Measurements from ENCODE around the gene EGFLAM.

EGFLAM gene

DNA sequence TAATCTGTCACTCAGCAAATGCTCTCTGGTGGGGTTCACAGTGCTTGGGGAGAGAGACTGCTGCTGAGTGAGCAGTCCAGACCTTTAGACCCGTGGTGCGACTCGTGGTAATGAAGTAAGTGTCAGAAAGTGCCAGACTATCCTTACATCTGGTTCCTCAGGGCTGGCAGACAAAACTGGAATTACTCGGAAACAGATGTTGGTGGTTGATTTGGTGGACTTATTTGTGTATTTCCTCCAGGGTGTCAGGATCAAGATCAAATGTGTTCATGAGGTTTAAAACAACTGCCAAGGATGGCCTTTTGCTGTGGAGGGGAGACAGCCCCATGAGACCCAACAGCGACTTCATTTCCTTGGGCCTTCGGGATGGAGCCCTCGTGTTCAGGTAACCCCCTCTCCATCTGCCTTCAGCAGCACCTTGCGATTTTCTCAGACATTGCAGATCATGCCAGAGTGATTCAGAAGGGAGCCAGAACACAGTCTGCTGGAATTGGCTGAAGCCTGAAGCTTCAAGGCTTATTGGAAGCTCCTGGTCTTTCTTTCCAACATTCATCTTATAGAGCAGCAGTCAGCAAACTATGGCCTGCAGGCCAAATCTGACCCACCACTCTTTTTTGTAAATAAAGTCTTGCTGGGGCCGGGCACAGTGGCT, 192.8 kb downstream of the EGFLAM start:
- DNase-seq: no peak

DNA sequence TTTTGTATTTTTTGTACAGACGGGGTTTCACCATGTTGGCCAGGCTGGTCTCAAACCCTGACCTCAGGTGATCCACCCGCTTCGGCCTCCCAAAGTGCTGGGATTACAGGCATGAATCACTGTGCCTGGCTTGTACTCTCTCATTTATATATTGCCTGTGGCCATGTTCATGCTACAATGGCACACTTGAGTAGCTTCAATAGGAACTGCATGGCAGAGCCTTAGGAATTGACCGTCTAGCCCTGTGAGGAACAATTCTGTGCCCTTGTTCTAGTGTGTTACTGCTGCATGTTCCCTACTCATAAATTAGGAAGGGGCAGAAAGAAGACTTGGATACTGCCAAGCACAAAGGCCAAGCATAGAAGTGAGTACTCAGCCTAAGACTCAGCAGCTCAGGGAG, 193.8 kb downstream of the EGFLAM start:
- DNase-seq: no peak

DNA sequence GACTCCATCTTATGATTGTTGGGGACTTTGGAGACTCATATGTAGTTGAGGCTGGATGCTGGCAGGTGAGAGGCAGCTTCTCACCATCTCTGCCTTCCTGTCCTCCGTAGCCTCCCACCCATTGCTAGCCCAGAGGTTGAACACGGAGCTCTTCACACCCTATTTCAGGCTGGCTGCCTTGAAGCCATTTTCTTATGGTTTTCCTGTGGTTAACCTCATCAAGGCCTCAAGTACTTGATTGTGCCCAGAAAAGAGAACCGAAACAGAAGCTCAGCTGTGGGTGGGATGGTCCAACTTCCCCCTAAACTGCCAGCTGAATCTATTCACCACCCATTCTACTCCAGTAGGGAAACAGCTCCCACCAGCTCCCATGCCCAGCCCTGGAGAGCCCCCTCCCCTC, 195.1 kb downstream of the EGFLAM start:
- DNase-seq: no peak

DNA sequence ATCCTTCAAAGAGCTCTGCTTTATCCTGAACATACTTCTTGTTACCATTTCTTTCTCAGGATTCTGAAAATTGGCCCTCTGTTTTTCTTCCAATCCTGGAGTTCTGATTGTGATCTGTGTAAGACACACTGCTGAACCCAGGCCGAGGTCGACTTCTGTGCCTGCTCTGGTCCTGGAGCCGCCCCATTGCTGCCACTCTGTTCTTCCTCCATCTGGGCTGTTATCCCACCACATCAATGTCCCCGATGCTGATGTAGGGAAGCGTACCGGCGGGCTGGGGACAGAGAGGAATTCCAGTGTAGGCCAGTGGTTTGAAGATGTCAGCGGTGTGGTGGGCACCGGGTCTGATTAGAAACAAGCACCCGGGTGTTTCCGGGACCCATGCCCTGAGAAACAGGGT, 195.6 kb downstream of the EGFLAM start:
- DNase-seq: no peak

DNA sequence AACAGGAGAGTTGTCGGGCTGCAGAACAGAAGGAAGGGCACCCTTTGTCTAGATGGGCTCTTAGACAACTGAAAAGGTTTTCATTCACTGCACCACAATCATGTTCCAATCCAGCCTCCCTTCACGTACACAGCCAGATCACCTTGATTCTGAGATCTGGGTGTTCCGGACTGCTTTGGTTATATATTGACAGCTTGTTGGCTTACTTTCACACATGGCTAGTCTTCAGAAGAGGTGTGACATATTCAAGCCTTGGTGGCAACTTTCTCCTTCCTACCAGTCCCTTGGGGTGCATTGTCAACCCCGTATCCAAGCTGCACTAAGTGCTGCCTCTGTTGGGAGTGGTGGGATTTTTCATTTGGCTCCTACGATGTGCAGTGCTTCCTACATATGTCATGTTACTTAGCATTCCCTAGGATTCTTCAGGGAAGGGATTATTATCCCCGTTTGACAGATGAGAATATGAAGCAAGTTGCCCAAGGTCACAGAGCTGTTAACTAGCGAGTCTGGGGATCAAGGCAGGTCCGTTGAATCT, 197.5 kb downstream of the EGFLAM start:
- DNase-seq: no peak

DNA sequence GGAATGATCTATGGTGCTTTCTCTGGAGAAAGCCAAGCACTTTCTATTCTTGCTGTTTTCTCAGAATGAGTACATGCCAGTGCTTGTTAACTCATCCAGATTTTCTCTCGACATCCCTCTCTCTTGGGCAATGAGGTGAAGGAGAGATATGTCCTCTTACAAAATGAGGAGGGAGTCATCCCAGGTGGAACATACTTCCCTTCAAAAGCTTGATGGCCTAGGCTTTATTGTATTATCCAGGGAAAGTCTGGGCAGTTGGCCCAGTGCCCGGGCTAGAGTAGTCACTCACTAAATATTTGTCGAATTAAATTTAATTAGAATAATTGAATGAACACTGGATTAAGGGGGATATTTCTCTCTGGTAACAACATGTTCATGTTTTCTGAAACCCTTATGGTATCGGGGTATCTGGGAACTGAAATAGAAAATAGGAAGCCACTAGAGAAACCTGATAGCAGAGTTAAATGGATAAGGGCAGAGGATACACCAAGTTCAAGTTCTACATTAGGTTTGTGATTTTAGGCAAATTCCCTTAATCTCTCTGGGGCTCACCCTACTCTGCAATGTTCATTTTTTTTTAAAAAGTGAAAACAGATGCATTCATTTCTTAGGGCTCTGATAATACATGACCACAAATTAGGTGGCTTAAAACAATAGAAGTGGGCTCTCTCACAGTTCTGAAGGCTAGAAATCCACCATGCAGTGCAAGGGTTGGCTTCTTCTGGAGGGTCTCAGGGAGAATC, 198.5 kb downstream of the EGFLAM start:
- DNase-seq: no peak

DNA sequence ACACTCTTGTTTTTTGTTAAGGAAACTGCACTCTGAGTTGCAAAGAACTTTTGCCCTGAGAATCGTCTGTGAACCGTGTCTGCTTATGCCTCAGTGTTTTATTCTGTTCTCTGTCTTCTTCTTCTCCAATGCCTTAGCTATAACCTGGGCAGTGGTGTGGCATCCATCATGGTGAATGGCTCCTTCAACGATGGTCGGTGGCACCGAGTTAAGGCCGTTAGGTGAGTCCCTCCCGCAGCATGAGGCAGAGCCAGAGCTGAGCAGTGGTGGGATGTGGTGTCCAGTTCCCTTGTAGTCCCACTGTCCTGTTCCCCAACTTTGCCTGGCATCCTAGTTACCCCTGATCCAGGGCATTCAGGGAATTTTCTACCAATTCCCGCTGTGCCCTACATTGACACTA, 199.8 kb downstream of the EGFLAM start:
- no peak for DNase-seq

DNA sequence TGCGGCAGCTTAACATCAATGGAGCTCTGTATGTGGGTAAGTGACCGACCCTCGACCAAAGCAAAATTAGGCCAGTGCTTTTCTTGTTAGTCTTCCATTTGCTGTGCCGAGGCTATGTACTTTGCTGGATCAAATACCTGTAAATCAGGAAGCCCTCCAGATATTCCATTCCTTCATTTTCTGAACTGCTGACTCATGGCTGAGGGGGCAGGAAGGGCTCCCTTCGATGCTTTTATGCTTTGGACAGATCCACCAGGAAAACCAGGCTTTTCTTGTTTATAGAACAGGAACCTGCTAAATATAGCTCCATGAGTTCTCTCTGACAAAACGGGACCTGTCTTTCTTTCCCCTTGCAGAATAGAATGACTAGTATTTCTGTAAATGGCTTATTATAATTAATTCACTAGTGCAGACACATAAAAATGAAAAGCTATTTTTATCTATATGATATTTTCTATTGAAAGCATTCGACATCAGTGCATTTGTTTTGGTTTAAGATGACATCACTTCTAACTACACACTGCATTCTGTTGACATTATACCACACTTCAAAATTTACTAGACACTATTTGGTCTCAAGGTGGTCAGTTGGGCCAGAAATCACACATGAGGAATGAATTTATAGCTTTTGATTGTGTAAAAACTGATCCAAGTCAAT, 204.7 kb downstream of the EGFLAM start:
- no peak for DNase-seq

DNA sequence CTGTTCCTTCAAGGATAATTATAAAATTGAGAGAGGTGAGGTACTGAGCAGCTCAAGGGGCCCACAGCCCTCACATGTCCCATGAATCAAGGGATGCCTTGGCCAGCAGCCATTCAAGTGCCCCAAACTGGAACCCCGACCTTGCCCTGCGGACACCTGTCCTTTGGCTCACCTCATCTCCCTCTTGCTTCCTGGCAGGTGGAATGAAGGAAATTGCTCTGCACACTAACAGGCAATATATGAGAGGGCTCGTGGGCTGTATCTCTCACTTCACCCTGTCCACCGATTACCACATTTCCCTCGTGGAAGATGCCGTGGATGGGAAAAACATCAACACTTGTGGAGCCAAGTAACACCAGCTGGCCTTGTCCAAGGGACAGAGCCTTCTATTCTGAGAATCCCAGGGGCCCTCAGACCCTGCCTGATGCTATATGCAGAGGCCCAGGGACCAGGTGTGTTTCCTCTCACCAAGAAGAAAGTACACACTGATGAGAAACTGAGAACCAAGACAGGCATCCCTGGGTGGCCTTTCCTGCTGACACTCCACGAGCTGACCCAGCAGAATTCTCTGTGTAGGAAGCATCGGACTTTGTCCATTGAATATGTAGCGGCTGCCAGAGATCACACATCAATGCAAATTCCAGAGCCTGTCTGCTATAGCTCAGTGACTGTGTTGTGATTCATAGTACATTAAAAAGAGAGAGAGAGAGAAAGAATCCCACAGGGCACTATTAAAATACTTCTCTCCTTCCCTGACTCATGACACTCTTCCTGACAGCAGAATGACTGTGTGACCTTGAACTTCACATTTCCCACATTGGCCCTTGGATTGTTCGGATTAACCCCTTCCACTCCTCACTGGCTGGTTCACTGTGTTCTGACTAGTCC, 205.5 kb downstream of the EGFLAM start:
- DNase-seq: no peak

DNA sequence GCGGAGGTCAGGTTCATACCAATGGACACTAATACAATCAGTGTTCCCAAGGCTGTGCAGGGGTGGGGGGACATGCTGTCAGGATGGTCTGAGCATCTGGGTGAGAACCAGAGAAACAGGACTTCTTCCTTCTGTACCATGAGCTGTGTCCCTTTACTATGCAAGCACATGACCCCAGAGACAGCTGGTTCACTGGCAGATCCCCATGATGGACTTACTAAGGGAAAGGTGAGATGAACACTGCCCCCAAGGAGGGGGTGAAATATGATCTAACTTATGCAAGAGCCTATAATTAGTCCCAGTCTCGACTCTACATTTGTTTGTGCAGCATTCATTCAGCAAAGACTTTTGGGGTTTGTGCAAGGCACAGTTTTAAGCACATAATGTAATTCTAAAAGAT, 206.7 kb downstream of the EGFLAM start:
- no peak for DNase-seq

DNA sequence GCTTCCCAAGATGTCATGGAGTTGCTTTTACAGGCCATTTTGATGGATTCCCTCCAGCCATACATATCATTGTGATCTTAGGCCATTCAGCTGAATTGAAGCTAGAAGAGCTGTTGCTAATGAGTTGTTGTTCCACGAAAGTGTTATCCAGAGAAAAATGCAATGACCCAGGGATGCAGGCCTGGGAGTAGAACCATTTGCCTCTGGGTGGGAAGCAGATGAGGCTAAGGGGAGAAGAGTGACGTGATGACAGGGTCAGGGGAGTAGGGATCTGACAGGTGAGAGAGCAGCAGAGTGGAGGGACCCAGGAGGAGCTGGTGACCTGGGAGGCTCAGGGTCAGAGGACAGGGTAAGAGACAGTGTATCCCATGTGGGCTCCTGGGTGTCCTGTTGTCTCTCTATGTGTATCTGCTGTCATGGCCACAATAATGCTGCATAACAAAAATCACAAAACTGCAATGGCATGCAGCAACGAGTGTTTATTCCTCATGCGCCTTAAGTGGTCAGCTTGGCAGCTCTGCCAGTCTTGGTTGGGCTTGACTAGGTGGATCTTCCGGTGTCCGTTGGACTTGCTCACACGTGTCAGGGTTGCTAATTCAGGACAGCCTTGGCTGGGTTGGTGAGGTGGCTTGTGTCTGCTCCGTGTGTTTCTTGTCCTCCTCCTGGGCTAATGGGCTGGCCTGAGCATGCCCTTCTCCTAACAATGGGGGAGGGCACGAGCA, 207.5 kb downstream of the EGFLAM start:
- no peak for DNase-seq

DNA sequence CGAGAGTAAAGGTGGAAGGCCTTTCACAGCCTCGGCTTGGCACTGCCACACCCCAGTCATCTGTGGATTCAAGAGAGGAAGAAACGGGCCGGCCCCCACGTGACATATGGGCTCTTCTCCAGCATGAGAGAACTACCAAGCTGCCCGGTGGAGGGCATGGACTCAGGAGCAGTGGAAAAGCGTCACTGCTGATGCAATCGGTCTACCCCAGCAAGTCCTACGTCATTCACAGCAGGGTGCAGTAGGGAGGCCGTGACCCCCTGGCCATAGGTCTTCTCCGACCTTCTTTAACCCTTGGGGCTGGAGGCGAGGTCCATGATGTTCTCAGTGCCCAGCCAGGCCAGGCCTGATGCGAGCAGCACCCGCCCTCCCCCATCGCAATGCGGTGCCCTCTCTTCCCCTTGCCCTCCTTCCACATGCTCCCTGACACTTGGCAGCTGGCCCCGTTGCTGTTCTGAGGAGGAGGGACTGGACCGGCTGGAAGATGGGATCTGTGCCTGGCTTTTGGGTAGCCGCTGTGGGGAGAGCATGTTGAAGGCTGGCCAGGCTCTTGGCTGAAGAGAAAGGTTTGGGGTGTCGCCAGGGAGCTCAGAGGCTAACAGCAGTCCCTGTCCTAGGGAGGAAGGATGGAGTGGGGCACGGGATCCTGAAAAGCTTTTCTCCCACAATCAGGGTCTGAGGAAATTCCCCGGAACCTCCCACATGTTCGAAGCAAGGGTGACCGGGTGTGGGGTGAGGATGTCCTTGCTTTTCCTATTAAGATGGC, 208.2 kb downstream of the EGFLAM start:
- DNase-seq: no peak

DNA sequence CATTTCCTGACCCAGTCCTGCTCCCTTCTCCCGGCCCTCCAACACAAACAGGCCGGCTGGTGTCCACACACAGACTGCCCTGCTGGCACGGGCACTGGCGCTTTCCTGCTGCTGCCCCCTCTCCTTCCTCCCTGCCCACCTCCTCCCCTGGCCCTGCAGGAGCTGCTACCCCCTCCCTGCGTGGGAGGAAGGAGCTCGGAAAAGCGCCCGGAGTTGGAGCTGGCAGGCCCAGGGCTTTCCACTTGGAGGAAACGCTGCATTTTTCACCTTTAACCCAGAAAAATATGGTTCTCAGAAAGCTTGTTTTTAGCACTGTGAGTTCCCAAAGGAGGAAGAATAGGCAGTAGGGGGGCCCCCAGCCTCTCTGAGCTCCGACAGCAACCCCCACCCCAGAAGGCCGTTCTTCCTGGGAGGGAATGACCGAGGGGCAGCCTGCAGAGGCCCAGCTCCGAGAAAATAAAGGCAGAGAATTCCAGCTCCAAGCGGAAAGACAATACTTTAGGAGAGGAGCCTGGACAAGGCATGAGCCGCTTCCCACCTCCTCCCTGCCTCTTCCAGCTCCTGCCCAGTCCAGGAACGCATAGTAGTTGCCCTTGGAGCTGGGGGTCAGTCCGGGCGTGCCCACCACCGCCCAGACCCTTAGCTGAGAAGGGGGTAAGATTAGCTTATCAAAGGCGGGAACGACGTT, 209.1 kb downstream of the EGFLAM start:
- DNase-seq: no peak

DNA sequence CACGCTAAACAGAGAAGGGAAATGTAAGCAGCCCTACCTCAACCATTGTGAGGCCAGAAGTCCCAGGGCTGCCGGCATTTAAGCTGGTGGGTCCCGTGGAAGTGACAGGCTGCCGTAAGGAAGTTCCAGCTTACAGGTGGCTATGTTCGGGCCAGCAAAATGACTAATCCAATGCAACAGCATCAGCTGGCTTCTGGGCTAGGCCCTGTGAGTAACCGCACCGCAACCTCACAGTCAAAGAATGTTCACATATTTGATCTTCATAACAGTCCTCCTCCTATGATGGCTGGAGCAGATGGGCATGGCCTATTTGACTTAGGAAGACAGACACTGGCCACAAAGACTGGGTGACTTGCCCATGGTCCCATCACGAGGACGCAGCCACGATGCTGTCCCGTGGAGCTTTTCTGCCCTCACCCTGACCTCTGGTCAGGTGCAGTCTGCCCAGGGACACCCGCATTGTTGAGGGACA, 209.9 kb downstream of the EGFLAM start:
- no peak for DNase-seq

DNA sequence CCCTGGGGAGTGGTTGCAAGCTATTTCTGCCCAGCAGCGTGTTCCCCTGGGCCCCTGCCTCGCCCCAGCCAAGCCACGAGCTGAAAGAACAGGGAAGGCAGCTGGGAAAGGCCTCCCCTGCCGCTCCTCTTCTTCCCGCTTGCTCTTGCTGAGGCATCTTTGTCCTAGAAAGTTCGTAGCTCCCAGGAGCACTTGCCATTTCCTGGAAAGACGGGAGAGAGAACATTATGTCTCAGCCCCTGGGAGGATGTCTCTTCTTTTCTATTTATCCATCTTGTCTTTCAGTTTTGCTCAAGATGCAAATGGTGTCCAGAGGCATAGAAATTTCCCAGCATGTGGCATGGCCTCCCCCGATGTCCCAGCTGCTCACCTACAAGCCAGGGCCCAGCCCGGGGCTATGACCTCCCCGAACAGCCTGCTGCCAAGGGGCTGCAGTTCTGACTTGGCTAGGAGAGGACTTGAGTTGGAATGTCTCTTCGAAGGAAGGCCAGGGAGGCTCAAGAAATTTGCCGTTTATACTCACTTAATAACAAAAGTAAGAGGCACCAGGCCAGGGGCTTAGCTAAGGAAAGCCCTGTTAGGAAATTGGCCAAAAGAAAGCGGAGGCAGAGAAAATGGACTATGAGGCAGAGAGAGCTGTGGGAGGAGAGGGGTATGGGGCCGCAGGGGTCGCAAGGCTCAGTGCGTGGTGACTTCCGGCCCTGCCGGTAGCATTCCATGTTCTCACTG, 210.8 kb downstream of the EGFLAM start:
- no peak for DNase-seq

DNA sequence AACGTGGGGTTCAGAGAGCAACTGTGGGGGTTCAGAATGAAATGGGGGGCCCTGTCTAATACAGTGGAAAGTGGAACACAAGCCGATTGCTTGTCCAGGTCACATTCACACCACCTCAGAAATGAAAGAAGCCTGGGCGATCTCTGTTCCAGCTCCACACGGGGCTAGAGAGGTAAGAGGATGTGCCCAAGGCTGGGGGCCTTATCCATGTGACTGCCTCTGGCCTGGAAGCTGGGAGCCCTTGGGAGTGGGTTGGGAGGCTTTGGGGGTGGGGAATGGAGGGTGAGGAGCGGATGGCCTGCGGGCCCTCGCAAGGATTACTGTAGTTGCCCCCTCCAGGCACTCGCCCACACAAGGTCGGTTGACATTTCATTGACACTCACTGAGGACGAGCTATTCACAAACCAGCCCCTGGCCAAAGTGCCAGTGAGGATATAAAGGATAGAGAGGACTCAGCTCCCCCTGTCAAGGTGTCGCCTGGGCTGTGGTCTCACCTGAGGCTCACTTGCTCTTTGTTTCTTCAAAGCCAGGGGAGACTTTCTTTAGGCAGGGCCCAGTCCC, 211.4 kb downstream of the EGFLAM start:
- no peak for DNase-seq

DNA sequence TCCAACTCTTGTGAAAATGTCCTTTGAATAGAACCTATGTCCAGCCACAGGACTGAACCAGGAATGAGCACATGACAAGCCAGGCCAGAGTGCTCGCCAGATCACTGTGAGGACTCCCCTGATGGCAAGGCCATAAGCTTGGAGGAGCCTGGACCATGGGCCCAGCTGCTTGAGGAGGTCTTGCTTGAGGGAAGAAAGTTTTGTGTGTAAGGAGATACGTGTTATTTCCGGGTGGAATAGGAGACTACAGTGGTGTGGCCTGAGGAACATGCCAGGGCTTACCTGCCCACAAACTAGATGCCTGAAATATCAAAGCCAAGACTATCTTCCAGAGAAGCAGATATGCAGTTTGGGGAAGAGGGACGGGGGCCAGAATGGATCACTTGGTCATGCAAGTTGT, 213.3 kb downstream of the EGFLAM start:
- DNase-seq: no peak

DNA sequence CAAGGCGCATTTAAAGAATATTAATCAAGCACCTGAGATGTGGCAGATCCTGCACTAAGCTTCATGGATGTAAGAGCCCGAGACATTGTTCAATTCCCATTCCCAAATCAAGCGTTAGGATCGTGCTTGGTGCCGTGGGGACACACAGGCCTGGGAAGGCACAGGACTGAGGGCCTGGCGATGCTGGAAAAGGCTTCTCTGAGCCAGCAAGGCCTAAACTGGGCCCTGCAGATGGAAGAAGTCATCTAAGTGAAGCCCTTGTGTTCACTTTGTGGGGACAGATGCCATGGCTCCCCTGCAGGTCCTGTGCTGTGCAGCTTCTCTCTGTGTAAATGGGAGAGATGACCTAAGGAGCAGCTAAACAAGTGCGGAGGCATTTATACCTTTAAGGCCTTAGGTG, 214.2 kb downstream of the EGFLAM start:
- no peak for DNase-seq

DNA sequence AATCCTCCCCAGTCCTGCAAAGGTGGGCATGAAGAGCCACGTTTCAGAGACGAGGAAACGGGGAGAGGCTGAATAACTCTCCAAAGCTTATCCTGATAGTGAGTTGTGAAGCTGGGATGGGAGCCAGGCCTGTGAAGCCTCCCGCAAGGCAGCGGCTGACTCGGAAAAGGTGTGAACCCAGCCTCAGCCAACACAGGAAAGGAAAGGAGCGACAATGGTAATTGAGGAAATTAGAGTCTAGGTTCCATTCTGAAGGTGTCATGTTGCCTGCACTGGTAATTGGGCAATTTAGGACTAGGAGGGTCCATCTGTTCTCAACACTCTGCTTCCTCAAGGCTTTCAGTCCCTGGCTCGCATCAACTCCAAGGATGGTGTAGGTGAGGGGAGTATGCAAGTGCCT, 214.6 kb downstream of the EGFLAM start:
- DNase-seq: no peak

DNA sequence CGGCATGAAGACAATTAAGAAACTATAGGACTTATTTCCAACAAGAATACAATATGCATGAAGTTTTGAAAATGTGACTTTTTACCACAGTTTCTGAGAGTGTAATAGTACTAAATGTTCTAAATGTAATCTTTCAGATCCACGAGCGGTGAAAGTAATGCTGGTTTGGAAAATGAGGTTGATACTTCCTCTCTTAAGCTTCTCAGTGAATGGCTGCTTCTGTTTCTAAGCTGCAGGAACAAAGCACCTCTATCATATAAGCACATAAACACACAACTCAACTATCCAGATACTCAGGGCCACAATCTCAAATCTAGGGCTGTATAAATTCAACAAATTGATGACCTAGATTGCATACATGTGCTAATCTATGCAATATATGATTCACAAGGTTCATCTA, 219.8 kb downstream of the EGFLAM start:
- no peak for DNase-seq

Measured in activated CD4-positive, alpha-beta T cell treated with anti-CD3 and anti-CD28 coated beads for 1 hour (primary cell).